GM21786 (cell line): Measurements from ENCODE around the gene FBXO22.
"Not testable (repeated sequence)": the region's sequence is repeated elsewhere in the genome, so short reads cannot be mapped to it uniquely, and the experiment has no call there.

Source experiments
- ATAC-seq: cut with Tn5 transposase; IDR thresholded peaks from one replicate; pipeline ENCODE4 v1.9.1; 2021; ENCODE audit not compliant: unreplicated experiment

The FBXO22 gene

DNA sequence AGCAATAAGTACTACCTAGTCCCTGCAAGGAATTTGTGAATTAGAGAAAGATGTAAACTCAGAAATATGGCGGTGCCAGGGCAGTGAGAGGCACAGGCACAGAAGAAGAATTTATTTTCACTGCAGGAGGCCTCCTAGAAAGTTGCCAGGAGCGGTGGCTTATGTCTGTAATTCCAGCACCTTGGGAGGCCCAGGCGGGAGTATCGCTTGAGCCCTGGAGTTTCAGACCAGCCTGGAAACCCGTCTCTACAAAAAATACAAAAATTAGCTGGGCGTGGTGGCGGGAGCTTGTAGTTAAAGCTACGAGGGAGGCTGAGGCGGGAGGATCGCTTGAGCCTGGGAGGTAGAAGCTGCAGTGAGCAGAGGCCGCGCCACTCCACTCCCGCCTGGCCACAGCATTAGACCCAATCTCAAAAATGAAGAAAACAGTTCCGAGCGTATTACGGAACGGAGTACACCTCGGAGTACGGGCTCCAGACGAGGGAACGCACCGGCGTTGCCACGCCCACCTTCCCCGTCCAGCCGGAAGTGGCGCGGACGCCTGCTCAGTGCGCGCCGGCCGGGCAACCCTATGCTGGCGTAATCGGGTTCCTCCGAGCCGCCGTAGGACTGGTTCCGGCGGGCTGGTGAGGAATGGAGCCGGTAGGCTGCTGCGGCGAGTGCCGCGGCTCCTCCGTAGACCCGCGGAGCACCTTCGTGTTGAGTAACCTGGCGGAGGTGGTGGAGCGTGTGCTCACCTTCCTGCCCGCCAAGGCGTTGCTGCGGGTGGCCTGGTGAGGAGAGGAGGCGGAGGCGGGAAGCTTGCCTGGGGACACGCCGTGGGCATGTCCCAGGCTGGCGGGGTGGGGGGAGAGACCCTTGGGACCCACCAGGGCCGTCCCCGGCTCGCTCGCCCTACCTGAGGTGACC, at the start of gene FBXO22:
TSS of gene FBXO22 (plus strand) at position 548 of the 909 bp plus-strand sequence. CDS start at position 634, 86 bp downstream.
- ATAC-seq = peak; percentile 89

DNA sequence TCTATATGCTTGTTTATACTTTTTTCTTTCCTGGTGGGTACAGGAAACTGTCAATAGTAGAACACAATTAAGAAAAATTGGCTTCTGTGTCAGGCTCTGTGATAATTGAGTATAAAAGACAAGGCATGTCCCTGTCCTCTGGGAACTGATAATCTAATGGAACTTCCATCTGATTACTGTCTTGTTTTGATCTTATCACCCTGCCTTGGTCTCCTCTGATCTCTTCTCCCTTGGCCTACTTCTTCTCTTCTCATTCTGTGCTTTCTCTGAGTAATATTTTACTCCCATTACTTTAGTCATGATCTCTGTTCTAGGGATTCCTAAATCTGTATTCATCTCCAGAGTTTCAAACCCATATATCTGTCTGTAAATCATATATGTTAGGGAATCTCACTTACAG, 45.8 kb upstream of the FBXO22 start:
- no peak for ATAC-seq

DNA sequence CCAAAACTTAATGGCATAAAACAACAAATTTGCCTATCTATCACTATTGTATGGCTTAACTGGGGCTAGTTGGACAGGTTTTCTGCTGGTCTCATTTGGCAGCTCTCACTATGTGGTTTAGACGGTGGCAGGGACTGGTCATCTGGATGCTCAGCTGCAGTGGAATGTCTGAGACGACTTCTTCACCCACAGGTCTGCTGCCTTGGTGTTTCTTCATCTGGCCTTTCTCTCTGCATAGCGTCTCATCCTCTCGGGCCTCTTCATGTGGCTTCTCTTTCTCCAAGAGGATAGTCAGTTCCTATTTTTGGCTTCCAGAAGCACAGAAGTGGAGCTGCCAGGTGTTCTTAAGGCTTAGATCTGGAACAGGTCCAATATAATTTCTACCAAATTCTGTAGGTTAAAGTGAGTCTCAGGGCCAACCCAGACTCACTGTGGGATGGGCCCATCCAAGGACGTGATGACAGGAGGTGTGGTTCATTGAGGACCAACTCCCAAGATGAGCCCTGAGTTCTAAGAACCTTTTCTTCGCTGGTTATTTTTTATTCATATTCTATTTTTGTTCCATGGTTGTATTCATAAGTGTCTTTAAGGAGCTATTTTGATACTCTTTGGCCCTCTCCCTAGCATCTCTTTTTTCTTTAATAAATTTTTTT, 41.8 kb upstream of the FBXO22 start:
- no peak for ATAC-seq

DNA sequence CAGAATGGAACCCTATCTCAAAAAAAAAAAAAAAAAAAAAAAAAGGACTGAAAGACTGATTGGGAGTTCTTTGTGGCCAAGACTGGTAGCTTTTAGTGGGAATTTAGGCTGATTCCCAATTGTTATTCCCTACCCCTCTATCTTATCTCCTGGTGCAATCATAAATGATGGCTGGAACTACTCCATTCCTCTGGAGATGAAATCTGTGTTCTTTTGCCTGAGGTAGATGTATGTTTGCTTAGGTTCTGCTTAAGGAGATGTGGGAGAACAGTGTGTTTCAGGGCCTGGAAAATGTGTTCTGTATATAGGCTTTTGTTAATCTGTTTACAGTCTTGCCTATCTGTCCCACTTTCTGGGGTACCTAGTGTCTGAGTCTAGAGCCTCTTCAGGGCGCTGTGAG, 40.9 kb upstream of the FBXO22 start:
- no peak for ATAC-seq

DNA sequence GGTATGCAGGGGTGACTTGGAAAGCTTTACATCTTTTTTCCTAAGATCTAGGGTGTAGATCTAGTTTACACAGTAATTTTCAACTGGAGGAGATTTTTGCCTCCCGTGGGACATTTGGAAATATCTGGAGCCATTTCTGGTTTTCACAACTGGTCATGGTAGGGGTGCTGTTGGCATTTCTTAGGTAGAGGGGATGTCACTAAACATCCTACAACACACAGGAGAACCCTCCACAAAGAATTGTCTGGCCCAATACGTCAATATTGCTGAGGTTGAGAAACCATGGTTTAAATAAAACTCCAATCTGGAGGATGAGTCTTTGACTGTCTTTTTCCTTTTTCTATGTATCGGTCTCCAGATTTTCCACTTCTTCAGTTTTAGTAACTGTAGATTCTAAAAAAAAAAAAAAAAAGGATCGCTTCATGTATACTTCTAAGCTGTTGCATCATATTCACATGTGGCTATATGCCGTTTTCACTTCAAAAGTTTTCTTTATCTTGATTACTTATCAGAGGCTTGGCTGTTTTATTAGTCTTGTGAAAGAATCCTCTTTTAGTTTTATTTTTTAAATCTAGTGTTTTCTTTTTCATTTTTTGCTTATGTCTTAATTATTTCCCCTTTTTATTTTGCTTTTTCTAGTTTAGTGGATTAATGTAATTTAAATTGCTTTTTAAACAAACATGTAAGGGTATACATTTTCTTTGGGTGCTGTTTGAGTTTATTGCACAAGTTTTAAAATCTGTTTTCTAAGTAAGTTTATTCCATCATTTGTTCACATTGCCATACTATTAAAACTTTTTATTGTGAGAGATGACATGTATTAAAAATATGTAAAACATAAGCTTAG, 39.2 kb upstream of the FBXO22 start:
- ATAC-seq = no peak

DNA sequence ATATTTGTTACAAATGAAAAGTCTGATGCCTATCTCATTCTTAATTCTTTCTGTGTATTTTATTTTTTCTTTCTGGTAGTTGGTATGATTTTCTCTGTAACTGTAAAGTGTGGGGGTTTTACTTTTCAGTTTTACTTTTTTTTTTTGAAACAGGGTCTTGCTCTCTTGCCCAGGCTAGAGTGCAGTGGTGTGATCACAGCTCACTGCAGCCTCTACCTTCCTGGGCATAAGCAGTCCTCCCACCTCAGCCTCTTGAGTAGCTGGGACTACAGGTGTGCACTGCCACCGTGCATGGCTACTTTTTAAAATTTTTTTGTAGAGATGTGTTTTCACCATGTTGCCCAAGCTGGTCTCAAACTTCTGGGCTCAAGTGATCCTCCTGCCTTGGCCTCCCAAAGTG, 37.6 kb upstream of the FBXO22 start:
- ATAC-seq = not testable (repeated sequence)

DNA sequence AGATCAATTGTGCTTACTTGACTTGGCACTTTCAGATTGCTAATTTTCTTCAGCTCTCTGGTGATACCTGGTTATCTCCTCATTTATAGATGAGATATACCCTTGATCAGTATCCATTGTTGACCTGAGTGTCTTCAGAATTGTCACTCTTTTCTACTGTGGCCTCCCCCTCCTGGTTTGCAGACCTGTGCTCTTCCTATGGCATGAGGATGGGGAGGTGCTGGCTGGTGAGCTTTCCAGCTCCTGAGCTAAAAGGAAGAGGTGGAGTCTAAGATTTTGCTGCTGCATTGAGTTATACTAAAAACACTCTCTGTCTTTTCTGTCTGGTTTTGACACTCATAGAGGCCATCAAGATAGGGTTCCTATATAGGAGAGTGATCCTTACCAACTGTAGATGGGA, 36.8 kb upstream of the FBXO22 start:
- no peak for ATAC-seq

DNA sequence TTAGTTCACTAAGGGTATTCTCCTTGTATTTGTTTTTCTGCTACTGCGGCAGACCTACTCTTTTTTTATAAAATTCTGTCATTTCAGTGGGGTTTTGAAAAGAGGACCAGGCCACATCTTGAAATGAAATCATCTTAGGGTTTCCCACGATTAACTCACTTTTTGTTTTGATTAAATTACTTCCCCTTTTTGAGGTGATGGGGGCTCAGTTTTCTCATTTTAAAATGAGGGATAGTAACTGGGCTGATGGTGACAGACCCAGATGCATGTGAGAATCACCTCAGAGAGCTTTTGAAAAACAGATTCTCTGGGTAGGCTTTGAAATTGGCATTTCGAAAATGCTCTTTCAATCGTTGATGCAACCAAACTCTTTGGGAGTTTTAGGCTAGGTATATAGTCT, 36.2 kb upstream of the FBXO22 start:
- ATAC-seq = no peak

DNA sequence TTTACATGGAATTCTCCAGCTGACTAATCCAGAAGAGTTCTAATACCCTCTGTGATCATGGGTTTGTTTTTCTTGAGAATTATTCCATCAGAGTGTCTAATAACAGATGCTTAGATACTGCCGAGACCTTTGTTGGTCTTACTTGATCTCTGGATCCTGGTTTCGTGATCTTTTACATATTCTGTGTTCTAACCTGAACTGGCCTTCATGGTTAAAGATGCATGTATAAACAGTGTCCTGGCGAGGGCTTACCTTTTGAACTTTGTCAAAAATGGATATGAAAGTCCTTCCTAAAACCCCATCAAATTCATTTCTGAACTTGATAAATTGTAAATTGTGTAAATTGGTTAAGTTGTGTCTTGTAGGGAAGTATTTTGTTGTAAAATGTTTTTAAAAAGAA, 35.7 kb upstream of the FBXO22 start:
- ATAC-seq = no peak

DNA sequence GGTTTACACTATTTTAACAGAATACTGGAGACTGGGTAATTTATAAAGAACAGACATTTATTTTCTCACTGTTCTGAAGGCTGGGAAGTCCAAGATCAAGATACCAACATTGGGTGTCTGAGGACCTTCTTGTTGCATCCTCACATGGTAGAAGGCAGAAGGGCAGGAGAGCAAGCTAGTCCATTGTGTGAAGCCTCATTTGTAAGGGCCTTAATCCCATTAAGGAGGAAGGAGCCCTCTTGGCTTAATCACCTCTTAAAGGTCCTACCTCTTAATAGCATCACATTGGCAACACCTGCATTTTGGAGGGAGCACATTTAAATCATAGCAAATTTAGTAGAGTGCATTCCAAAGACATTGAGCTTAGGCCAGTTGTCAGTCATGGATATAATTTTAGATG, 34.2 kb upstream of the FBXO22 start:
- no peak for ATAC-seq

DNA sequence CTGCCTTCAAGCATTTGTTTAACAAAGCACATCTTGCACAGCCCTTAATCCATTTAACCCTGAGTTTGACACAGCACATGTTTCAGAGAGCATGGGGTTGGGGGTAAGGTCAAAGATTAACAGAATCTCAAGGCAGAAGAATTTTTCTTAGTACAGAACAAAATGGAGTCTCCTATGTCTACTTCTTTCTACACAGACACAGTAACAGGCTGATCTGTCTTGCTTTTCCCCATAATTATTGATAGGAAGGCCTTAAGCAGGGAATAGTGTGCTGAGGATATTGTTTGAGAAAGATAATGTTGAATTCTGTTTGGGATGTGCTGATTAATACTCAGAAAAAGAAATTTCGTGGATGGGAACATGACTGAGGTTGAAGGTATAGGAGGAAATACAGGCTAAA, 32.1 kb upstream of the FBXO22 start:
- not testable (repeated sequence) for ATAC-seq

DNA sequence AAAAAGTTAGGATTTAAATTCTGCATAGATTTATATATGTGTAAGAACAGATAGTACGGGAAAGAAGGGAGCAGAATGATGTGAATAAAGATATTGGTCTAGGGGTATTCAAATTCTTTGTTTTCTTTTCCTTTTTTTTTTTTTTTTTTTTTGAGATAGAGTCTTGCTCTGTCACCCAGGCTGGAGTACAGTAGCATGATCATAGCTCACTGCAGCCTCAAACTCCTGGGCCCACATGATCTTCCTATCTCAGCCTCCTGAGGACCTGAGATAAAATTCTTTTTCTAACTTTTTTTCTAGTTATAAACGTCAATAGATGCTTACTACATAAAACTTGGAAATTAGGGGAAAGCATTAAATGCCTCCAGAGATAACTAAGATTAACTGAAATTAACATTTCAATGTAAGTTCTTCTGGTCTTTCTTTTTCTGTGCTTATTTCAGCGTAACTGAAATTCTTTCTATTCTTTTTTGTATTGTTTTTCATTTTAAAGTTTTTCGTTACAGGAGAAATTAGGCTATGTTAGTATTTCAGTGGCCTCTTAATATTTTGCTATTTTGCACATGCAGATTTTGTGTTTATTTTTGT, 31.2 kb upstream of the FBXO22 start:
- no peak for ATAC-seq

DNA sequence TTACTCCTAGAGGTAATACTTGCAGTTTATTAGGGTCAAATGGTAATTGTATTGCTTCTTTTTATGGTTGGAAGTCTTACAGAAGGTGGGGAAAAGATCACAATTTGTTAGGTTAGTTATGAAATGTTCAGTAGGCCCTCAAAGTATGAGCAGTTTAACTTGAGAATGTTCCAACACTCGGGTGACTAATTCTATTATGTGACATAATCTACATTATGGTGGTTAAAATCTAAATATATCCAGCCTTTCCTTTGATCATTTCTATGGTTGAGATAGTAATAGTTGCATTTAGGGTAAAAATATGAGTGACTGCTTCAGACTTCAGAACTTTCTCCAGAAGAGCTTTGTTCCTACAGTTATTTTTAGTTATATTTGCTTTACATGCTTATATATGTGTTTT, 19.6 kb upstream of the FBXO22 start:
- no peak for ATAC-seq

DNA sequence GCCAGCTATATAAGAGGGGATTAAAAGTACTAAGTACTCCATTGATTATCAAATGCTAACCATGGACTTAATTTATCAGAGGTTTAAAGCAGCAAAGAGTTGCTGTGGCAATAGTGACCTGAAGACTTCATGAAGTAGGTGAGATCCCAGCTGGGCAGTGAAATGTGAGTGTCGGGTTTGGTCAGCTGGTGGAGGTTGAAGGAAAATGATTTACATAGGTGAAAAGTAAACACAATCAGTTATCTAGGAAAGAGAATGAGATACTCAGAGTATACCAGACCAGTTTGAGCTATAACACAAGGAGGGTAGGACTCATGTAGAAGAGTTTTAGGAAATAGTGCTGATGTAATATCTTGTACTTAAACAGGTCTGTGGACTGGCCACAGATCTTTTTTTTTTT, 16.5 kb upstream of the FBXO22 start:
- no peak for ATAC-seq

DNA sequence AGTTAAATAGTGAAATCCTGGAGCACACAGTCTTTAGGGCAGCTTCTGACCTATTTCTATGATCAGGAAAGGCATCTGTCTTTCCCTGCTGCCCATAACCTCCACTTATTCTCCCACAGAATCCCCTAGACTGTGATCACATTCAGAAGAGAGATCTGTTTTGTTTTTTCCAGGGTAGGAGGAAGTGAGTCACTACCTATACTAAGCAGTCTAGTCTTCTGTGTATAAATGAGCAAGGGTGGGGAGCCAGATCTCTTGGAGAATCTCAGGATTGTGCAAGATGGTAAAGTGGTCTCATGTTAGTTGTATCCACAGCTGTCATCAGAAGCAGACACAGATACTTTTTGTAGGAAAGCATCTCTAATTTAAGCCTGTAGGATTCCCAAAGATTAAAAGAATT, 11.8 kb upstream of the FBXO22 start:
- no peak for ATAC-seq

DNA sequence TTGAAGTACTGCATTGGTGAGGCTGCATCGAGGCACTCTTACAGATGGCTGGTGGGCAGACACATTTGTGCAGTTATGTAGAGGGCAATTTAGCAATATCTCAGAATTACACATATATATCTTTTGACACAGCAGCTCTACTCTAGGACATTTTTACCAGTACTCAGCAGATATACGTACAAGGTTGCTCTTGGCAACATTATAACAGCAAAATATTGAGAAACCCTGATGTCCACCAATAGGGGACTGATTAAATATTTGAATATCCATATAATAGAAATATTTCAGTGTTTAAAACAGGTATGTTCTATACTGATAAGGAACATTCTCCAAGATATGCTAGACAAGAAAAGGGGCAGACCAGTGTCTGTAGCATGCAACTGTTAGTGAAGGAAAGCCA, 7.9 kb upstream of the FBXO22 start:
- no peak for ATAC-seq

DNA sequence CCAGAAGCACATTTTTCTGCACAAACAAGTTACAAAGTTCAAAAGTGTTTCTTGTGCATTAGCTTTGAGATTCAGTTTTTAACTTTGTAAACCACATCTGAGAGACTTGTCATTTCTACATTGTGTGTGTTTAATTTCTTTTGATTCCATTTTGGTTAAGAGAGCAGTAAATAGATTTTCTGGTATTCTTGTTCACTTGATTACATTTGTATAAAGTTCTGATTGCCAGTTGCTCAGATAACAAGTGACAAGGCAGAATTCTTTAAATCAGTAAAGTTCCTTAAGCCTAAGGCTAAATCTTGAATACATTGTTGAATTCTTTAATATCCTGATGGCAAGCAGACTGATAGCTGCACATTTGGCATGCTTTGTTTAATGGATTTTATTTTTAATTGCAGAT, 3.1 kb upstream of the FBXO22 start:
- no peak for ATAC-seq

DNA sequence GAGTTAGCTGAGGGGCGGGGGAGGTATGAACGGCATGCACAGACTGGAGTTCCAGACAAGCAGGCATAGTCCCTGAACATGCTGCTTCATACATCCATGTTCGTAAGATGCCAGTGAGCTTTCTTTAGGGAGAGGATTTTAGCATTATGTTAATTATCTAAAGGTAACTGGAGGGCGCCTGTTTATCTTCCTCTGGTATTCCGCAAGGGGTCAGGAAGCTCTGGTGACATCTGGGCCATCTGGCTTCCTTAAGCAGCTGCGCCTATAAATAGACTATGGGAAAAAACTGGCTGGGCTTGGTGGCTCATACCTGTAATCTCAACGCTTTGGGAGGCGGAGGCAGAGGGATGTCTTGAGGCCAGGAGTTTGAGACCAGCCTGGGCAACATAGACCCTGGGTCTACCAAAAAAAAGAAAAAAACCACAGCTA, 1.5 kb upstream of the FBXO22 start:
- no peak for ATAC-seq

DNA sequence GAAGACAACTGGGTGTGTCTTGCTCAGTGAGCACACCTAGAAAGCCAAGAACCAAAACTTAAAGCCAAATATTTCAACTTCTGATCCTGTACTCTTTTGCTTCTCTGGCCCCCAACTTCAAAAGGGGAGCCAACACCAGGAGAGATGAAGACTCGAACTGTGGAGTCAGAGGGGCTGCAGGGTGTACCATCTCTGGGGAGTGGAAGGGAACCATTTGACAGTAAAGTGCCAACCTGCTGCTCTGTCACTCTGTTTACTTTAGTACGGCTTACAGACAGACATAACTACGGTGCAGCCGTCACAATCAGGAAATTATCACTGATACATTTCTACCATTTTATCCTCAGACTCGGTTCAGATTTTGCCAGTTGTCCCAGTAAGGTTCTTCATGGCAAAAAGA, 1.6 kb downstream of the FBXO22 start:
- no peak for ATAC-seq

DNA sequence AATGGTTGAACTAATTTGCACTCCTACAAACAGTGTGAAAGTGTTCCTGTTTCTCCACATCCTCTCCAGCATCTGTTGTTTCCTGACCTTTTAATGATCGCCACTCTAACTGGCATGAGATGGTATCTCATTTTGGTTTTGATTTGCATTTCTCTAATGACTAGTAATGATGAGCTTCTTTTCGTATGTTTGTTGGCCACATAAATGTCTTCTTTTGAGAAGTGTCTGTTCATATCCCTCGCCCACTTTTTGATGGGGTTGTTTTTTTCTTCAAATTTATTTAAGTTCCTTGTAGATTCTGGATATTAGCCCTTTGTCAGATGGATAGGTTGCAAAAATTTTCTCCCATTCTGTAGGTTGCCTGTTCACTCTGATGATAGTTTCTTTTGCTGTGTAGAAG, 6.7 kb downstream of the FBXO22 start:
- ATAC-seq = not testable (repeated sequence)

DNA sequence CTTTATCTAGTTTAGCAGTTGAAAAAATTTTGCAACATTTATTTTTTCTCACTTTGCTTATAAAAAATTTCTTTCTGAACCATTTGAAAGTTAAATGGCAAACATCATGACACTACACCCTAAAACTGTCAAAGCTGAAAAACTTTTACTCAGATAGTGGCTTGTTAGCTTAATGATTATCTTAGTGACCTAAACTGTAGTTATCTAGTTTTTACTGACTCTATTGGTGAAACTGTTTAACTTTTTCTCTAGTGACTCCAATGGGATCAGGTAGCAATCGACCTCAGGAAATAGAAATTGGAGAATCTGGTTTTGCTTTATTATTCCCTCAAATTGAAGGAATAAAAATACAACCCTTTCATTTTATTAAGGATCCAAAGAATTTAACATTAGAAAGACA, 13.3 kb downstream of the FBXO22 start:
- no peak for ATAC-seq
